GM18873 (cell line): ENCODE data around the gene ZNF77.
"Not testable (repeated sequence)": the region's sequence is repeated elsewhere in the genome, so short reads cannot be mapped to it uniquely, and the experiment has no call there.

ENCODE experiments used
- ATAC-seq: cut with Tn5 transposase; IDR thresholded peaks from one replicate; pipeline ENCODE4 v1.9.1; 2021; ENCODE audit warnings: mild to moderate bottlenecking, moderate library complexity, moderate number of reproducible peaks; ENCODE audit not compliant: unreplicated experiment, low FRiP score

Gene ZNF77

GRCh38 chr19:2973229-2973628, 28.5 kb upstream of the ZNF77 start:
- ATAC-seq: no peak

GRCh38 chr19:2970201-2970835, 25.5 kb upstream of the ZNF77 start:
- no peak for ATAC-seq

GRCh38 chr19:2969104-2969504, 24.3 kb upstream of the ZNF77 start:
- ATAC-seq: no peak

- no peak for ATAC-seq
These were observed 23.2 kb upstream of the ZNF77 start for GRCh38 chr19:2967972-2968371.

- no peak for ATAC-seq
These were observed 20.1 kb upstream of the ZNF77 start for GRCh38 chr19:2964874-2965273.

- not testable (repeated sequence) for ATAC-seq
These were observed 18.9 kb upstream of the ZNF77 start for GRCh38 chr19:2963631-2964030.

- no peak for ATAC-seq
These were observed 18.4 kb upstream of the ZNF77 start for GRCh38 chr19:2963122-2963521.

- ATAC-seq: no peak
These were observed 17.4 kb upstream of the ZNF77 start for GRCh38 chr19:2962018-2962670.

- no peak for ATAC-seq
These were observed 15.3 kb upstream of the ZNF77 start for GRCh38 chr19:2960120-2960519.

GRCh38 chr19:2957160-2957559, 12.4 kb upstream of the ZNF77 start:
- no peak for ATAC-seq

- no peak for ATAC-seq
These were observed 8.2 kb upstream of the ZNF77 start for GRCh38 chr19:2952953-2953481.

- ATAC-seq: peak; percentile 97
These were observed 5.7 kb upstream of the ZNF77 start for GRCh38 chr19:2950286-2951124.

- ATAC-seq: no peak
These were observed 5.1 kb upstream of the ZNF77 start for GRCh38 chr19:2949939-2950285.

- no peak for ATAC-seq
These were observed 909 bp upstream of the ZNF77 start for GRCh38 chr19:2945575-2946184.

- no peak for ATAC-seq
These were observed 382 bp downstream of the ZNF77 start for GRCh38 chr19:2944403-2944774.

GRCh38 chr19:2942928-2943640, 1.7 kb downstream of the ZNF77 start:
- ATAC-seq: no peak

GRCh38 chr19:2935863-2936262, 8.9 kb downstream of the ZNF77 start:
- not testable (repeated sequence) for ATAC-seq

- ATAC-seq: no peak
These were observed 11.3 kb downstream of the ZNF77 start for GRCh38 chr19:2933490-2933910.

GRCh38 chr19:2927032-2927430, 17.7 kb downstream of the ZNF77 start:
- no peak for ATAC-seq

- ATAC-seq: no peak
These were observed 18.3 kb downstream of the ZNF77 start for GRCh38 chr19:2926341-2927031.
